Gastroesophageal sphincter (tissue), 3 donors: ENCODE results near the gene RARS2.

ENCODE experiments used
- EP300 ChIP-seq: sonication (generic); formaldehyde crosslinking; IDR thresholded peaks from one replicate; pipeline ENCODE4 v1.6.1; 2017; ENCODE audit warnings: antibody characterized with exemption, mild to moderate bottlenecking
- POLR2A ChIP-seq, 2 donors: fragments of 450-650 bp; IDR thresholded peaks; one replicate each; pipeline ENCODE4 v1.6.1; 2017; ENCODE audit warnings: antibody characterized with exemption in 2 of 2, mild to moderate bottlenecking in 2 of 2, moderate library complexity in 1 of 2
- TF ChIP-seq, protein P1 (sequence below), 4 experiments: fragments of 200-600 bp in 2 of 4; fragments of 450-650 bp in 2 of 4; sonication (generic) in 1 of 4; IDR thresholded peaks; one replicate each; pipeline ENCODE4 v1.5.1; 2017 to 2019; ENCODE audit warnings: antibody characterized with exemption in 4 of 4, mild to moderate bottlenecking in 2 of 4, moderate library complexity in 2 of 4

DNA sequence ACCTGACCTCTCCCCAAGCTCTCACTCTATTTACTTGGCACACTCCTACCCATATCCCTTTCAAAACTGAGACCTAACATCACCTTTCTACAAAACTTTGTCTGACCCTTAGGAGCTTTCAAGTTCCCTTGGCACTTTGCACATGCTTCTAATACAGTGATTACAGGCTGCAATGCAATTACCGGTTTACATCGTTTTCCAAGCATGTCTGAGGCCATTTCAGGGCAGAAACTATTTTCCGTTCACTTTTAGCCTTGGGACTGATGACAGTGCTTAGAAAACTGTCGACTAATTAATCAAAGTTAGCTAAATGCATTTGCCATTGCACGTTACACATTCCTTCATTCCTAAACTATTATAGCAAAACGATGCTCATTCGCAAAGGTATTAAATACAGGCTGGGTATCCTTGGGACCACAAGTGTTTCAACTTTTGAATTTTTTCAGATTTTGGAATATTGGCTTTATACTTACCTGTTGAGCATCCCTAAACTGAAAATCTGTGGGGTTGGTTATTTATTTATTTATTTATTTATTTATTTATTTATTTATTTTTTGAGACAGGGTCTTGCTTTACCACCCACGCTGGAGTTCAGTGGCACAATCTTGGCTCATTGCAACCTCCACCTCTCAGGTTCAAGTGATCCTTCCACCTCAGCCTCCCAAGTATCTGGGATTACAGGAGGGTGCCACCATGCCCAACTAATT, 3.3 kb downstream of the RARS2 start:
- TF ChIP-seq EP300 (no peak), POLR2A (IDR thresholded peaks at IDR 0.05) (no peak)
- TF ChIP-seq, protein P1, sequence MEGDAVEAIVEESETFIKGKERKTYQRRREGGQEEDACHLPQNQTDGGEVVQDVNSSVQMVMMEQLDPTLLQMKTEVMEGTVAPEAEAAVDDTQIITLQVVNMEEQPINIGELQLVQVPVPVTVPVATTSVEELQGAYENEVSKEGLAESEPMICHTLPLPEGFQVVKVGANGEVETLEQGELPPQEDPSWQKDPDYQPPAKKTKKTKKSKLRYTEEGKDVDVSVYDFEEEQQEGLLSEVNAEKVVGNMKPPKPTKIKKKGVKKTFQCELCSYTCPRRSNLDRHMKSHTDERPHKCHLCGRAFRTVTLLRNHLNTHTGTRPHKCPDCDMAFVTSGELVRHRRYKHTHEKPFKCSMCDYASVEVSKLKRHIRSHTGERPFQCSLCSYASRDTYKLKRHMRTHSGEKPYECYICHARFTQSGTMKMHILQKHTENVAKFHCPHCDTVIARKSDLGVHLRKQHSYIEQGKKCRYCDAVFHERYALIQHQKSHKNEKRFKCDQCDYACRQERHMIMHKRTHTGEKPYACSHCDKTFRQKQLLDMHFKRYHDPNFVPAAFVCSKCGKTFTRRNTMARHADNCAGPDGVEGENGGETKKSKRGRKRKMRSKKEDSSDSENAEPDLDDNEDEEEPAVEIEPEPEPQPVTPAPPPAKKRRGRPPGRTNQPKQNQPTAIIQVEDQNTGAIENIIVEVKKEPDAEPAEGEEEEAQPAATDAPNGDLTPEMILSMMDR (IDR thresholded peaks at IDR 0.05), result no peak
